Gastrocnemius medialis (tissue), 4 donors: ENCODE data around the gene PTPRM.

Experiments used
- POLR2A ChIP-seq, 2 donors: fragments of 450-650 bp; IDR thresholded peaks; one replicate each; pipeline ENCODE4 v1.6.1; 2017; ENCODE audit warnings: antibody characterized with exemption in 2 of 2, mild to moderate bottlenecking in 2 of 2, moderate library complexity in 2 of 2
- TF ChIP-seq, protein P1 (sequence below), 5 experiments: fragments of 450-650 bp in 3 of 5; fragments of 200-600 bp in 2 of 5; sonication (generic) in 2 of 5; IDR thresholded peaks in 4 of 5; conservative IDR thresholded peaks in 1 of 5; 1 replicate in 4 of 5; 2 replicates in 1 of 5; pipeline ENCODE4 v1.5.1; 2016 to 2019; ENCODE audit warnings: antibody characterized with exemption in 5 of 5, mild to moderate bottlenecking in 3 of 5, moderate library complexity in 3 of 5

DNA sequence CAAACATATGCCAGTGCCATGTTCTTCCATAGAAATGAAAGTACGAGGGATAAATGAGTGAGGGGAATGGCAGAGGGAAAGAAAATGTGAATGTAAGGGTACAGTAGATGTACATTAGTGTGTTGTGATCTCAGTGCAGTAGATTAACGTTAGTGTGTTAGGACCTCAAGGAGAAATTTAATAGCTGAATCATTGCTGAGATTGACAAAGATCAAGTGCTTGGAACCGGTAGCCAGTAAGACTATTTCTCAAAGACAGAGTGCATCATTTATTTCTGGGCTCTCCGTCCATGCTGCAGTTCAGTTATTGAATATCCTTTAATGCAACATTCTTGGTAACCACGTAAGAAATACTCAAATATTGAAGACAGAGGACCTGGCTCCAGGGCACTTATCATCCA, 246.0 kb downstream of the PTPRM start:
- TF ChIP-seq, protein P1, sequence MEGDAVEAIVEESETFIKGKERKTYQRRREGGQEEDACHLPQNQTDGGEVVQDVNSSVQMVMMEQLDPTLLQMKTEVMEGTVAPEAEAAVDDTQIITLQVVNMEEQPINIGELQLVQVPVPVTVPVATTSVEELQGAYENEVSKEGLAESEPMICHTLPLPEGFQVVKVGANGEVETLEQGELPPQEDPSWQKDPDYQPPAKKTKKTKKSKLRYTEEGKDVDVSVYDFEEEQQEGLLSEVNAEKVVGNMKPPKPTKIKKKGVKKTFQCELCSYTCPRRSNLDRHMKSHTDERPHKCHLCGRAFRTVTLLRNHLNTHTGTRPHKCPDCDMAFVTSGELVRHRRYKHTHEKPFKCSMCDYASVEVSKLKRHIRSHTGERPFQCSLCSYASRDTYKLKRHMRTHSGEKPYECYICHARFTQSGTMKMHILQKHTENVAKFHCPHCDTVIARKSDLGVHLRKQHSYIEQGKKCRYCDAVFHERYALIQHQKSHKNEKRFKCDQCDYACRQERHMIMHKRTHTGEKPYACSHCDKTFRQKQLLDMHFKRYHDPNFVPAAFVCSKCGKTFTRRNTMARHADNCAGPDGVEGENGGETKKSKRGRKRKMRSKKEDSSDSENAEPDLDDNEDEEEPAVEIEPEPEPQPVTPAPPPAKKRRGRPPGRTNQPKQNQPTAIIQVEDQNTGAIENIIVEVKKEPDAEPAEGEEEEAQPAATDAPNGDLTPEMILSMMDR (IDR thresholded peaks at IDR 0.05 in 4 of 5, conservative IDR thresholded peaks at IDR 0.05 in 1 of 5): no peak
- no peak for TF ChIP-seq POLR2A (IDR thresholded peaks at IDR 0.05)
